Measurements from ENCODE around the gene NEK11. TPM values are rescaled to one million over a fixed set of nuclear protein-coding genes. Genes with fewer than 3 reads are reported as not detected.
"Not testable (repeated sequence)": the region's sequence is repeated elsewhere in the genome, so short reads cannot be mapped to it uniquely, and the experiment has no call there.

The NEK11 gene
- total RNA-seq, 1 donor from 2014 or later = 3.8 TPM

DNA sequence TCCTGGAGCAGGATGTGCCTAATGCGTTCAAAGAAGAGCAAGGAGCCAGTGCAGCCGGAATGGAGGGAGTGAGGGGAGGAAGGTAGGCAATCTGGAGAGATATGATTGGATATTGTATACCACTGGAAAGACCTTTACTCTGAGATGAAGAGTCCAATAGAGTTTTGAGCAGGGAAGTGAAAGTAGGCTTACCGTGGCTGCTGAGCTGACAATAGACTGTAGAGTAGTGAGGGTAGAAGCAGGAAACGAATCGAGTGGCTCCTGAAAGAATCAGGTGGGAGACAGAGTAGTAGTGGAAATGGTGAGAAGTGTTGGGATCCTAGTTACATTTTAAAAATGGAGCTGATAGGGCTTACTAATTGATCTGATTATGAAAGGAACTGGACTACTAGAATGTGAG, 303.1 kb downstream of the NEK11 start:
- TF ChIP-seq, protein P1, sequence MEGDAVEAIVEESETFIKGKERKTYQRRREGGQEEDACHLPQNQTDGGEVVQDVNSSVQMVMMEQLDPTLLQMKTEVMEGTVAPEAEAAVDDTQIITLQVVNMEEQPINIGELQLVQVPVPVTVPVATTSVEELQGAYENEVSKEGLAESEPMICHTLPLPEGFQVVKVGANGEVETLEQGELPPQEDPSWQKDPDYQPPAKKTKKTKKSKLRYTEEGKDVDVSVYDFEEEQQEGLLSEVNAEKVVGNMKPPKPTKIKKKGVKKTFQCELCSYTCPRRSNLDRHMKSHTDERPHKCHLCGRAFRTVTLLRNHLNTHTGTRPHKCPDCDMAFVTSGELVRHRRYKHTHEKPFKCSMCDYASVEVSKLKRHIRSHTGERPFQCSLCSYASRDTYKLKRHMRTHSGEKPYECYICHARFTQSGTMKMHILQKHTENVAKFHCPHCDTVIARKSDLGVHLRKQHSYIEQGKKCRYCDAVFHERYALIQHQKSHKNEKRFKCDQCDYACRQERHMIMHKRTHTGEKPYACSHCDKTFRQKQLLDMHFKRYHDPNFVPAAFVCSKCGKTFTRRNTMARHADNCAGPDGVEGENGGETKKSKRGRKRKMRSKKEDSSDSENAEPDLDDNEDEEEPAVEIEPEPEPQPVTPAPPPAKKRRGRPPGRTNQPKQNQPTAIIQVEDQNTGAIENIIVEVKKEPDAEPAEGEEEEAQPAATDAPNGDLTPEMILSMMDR (IDR thresholded peaks at IDR 0.05) = no peak
- Histone ChIP-seq H3K4me1 (no peaks in the 10 kb centered on the region), H3K9me3 (no peaks in the 10 kb centered on the region), H3K27me3 (no peaks in the 10 kb centered on the region), H3K27ac (no peak overlapping the region), H3K36me3 (no peaks in the 10 kb centered on the region), H3K4me3 (no peak overlapping the region)
- intact Hi-C loops (cut with DNase I) = no loop called here
- no peak for ATAC-seq
- DNase-seq = no peak

- H3K4me1 ChIP-seq; H3K36me3 ChIP-seq; H3K4me3 ChIP-seq; ATAC-seq; intact Hi-C loops (cut with DNase I); H3K9me3 ChIP-seq; H3K27ac ChIP-seq; DNase-seq; H3K27me3 ChIP-seq: not testable (repeated sequence)
Measured at GRCh38 chr3:131331456-131332085, 304.9 kb downstream of the NEK11 start.

DNA sequence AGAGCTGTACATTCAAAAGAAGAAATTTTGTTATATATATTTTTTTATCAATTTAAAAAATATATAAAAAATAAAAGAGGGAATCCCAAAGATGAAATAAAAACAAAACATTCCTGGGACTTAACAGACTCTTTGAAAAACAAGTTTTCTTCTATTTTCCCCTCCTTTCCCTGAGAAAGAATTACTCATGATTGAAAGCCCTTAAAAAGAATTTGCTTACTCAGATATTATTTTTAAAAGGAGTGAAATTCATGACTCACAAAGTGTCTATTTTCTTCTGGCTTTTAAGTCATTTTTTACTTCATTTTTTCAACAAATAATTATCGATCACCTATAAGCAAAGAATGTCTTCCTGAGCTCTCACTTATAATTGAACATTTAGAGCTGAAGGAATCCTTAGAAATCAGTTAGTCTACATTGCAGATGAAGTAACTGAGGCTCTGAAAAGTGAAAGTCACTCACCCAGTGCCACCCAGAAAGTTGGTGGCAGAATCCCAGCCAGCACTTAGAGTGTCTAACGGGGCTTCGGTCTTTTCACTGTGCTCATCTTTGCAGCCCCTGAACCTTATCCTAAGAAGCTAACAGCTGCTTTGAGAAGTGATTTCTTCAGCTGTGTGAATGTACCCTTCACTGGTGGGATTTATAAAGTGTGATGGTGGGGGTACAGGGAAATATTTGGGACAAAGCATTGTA, 312.4 kb downstream of the NEK11 start:
- no peaks in the 10 kb centered on the region for H3K36me3 ChIP-seq
- intact Hi-C loops (cut with DNase I) = no loop called here
- ATAC-seq = no peak
- H3K4me1 ChIP-seq = no peaks in the 10 kb centered on the region
- no peak for DNase-seq
- H3K9me3 ChIP-seq = no peaks in the 10 kb centered on the region
- H3K27ac ChIP-seq = no peak overlapping the region
- no peaks in the 10 kb centered on the region for H3K27me3 ChIP-seq
- TF ChIP-seq, protein P1 (IDR thresholded peaks at IDR 0.05) = no peak
- H3K4me3 ChIP-seq = no peak overlapping the region

DNA sequence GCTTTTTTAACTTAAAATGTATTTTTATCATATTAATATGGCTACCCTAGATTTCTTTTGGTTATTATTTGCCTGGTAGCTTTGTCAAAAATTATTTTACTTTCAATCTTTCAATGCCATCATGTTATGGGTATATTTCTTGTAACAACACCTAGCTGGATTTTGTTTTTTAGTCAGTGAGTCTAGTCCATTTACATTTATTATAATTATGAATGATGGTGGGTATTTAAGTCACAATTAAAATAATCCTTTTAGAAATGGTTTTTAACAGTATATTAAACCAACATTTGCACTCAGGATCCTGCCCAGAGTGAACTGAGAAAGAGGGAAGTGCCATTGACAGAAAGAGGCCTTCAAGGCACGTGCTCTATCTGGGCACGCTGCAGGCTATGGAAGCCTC, 315.1 kb downstream of the NEK11 start:
- TF ChIP-seq, protein P1 (IDR thresholded peaks at IDR 0.05) = no peak
- no peak overlapping the region for H3K4me3 ChIP-seq
- H3K36me3 ChIP-seq = no peaks in the 10 kb centered on the region
- H3K4me1 ChIP-seq = no peaks in the 10 kb centered on the region
- DNase-seq (no peak), ATAC-seq (no peak)
- H3K9me3 ChIP-seq = no peaks in the 10 kb centered on the region
- intact Hi-C loops (cut with DNase I) = no loop called here
- no peak overlapping the region for H3K27ac ChIP-seq
- no peaks in the 10 kb centered on the region for H3K27me3 ChIP-seq

DNA sequence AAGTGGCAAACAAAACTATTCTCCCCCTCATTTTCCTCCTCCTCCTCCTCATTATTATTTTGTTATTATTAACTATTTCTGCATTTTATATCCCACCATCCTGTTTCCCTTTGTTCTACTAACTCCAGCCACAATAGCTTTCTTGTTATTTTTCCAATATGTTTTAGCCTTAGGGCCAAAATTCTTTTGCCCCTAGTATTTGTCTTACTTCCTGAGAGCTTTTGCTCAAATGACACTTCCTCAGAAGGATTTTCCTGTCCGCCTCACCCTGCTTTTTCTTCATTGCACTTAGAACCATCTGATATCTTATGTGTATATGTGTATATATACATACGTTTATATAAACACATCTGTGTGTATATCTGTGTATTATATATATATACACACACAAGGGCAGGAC, 322.2 kb downstream of the NEK11 start:
- Histone ChIP-seq H3K4me3 (no peak overlapping the region), H3K36me3 (no peaks in the 10 kb centered on the region), H3K27me3 (no peaks in the 10 kb centered on the region), H3K9me3 (no peaks in the 10 kb centered on the region), H3K4me1 (no peaks in the 10 kb centered on the region), H3K27ac (no peak overlapping the region)
- no peak for ATAC-seq
- intact Hi-C loops (cut with DNase I) = no loop called here
- TF ChIP-seq, protein P1 (IDR thresholded peaks at IDR 0.05) = no peak
- no peak for DNase-seq

DNA sequence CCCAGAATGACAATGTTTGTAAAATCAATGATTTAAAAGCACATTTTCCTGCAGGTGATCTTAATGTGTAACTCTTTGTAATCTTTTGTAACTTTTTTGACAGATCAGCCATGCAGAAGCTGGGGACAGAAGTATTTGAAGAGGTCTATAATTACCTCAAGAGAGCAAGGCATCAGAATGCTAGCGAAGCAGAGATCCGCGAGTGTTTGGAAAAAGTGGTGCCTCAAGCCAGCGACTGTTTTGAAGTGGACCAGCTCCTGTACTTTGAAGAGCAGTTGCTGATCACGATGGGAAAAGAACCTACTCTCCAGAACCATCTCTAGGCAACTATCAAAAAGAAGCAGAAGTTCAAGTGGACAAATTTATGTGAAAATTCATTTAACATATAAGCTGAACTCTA, 322.8 kb downstream of the NEK11 start:
- H3K4me1 ChIP-seq = no peaks in the 10 kb centered on the region
- no peak overlapping the region for H3K4me3 ChIP-seq
- no peak for ATAC-seq
- no peaks in the 10 kb centered on the region for H3K9me3 ChIP-seq
- TF ChIP-seq, protein P1 (IDR thresholded peaks at IDR 0.05) = no peak
- no peaks in the 10 kb centered on the region for H3K36me3 ChIP-seq
- no peak for DNase-seq
- intact Hi-C loops (cut with DNase I) = no loop called here
- H3K27me3 ChIP-seq = no peaks in the 10 kb centered on the region
- no peak overlapping the region for H3K27ac ChIP-seq

Measured in upper lobe of right lung (tissue), 1 donor.